ENCODE measurements around the gene CXCR5.
"Not testable (repeated sequence)": the region's sequence is repeated elsewhere in the genome, so short reads cannot be mapped to it uniquely, and the experiment has no call there.

CXCR5 gene

GRCh38 chr11:118883368-118884071, at the start of gene CXCR5:
TSS of gene CXCR5 (plus strand) at chr11:118883892. CDS start at chr11:118883942, 50 bp downstream.
- no peak for FAIRE-seq

- FAIRE-seq = no peak
These were observed 49.2 kb upstream of the CXCR5 start for GRCh38 chr11:118834427-118835028.

GRCh38 chr11:118837868-118838267, 45.8 kb upstream of the CXCR5 start:
- FAIRE-seq = no peak

- no peak for FAIRE-seq
These were observed 44.7 kb upstream of the CXCR5 start for GRCh38 chr11:118838905-118839553.

GRCh38 chr11:118841469-118842242, 42.0 kb upstream of the CXCR5 start:
- no peak for FAIRE-seq

- FAIRE-seq = no peak
These were observed 41.3 kb upstream of the CXCR5 start for GRCh38 chr11:118842369-118842768.

- not testable (repeated sequence) for FAIRE-seq
These were observed 40.8 kb upstream of the CXCR5 start for GRCh38 chr11:118842843-118843242.

GRCh38 chr11:118843565-118843964, 40.1 kb upstream of the CXCR5 start:
- FAIRE-seq = no peak

GRCh38 chr11:118845369-118845768, 38.3 kb upstream of the CXCR5 start:
- FAIRE-seq = no peak

GRCh38 chr11:118846181-118846935, 37.3 kb upstream of the CXCR5 start:
- no peak for FAIRE-seq

GRCh38 chr11:118849825-118850224, 33.9 kb upstream of the CXCR5 start:
- FAIRE-seq = no peak

GRCh38 chr11:118851970-118852369, 31.7 kb upstream of the CXCR5 start:
- FAIRE-seq = no peak

GRCh38 chr11:118853678-118854077, 30.0 kb upstream of the CXCR5 start:
- no peak for FAIRE-seq

- no peak for FAIRE-seq
These were observed 27.4 kb upstream of the CXCR5 start for GRCh38 chr11:118856314-118856713.

GRCh38 chr11:118857385-118857784, 26.3 kb upstream of the CXCR5 start:
- no peak for FAIRE-seq

- FAIRE-seq = no peak
These were observed 23.7 kb upstream of the CXCR5 start for GRCh38 chr11:118859973-118860372.

GRCh38 chr11:118868659-118869058, 15.0 kb upstream of the CXCR5 start:
- no peak for FAIRE-seq

- no peak for FAIRE-seq
These were observed 13.0 kb upstream of the CXCR5 start for GRCh38 chr11:118870396-118871343.

GRCh38 chr11:118872403-118872821, 11.3 kb upstream of the CXCR5 start:
- no peak for FAIRE-seq

- no peak for FAIRE-seq
These were observed 9.9 kb upstream of the CXCR5 start for GRCh38 chr11:118873804-118874203.

- no peak for FAIRE-seq
These were observed 7.4 kb upstream of the CXCR5 start for GRCh38 chr11:118876286-118876685.
